Inferior parietal cortex (tissue), 1 donor: ENCODE data around the gene PROM1.

ENCODE experiments used
- DNase-seq: peaks from one replicate; pipeline ENCODE4 v3.0.0-alpha.2; 2016; ENCODE audit errors: extremely low spot score

The PROM1 gene

DNA sequence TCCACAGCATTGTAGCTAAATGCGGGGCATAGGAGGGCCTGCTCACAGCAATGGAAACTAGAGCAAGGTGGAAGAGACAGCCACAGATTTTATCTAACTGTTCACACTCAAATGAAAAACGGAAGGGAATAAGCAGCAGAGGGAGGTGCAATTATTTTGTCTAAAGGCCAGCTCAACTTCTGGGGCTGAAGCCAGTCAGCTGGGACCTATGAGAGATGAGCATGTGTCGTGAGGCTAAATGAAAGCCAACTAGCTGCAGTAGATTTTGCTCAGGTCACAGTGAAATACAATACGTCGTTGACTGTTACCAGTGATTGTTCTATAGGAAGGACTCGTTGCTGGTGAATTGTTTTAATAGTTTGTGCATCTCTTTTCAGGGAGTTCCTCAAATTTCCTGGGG, 94.4 kb downstream of the PROM1 start:
- no peak for DNase-seq

GRCh38 chr4:15988222-15988621, 95.6 kb downstream of the PROM1 start:
- DNase-seq, result no peak

- no peak for DNase-seq
Observed at GRCh38 chr4:15986907-15987306, 96.9 kb downstream of the PROM1 start.

DNA sequence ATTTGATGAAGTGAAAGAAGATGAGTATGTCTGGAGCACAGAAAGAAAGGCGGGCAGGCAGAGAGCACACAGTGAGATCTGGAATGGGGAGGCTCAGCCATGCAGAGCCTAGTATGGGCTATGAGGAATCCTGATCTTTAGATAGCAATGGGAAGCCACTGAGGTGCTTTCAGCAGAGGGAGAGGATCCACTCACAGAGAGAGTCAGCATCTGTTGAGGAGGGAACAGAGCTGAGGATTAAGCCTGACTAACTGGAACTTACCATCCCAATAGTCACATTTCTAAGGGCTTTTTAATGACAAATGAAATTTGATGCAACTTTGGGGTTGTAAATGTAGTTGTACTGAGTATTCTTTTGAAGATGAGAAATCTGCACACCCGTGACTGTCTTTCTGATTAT, 100.2 kb downstream of the PROM1 start:
- no peak for DNase-seq

GRCh38 chr4:15982842-15983524, 100.8 kb downstream of the PROM1 start:
- DNase-seq, result no peak

- no peak for DNase-seq
Observed at GRCh38 chr4:15976456-15977447, 107.1 kb downstream of the PROM1 start.

DNA sequence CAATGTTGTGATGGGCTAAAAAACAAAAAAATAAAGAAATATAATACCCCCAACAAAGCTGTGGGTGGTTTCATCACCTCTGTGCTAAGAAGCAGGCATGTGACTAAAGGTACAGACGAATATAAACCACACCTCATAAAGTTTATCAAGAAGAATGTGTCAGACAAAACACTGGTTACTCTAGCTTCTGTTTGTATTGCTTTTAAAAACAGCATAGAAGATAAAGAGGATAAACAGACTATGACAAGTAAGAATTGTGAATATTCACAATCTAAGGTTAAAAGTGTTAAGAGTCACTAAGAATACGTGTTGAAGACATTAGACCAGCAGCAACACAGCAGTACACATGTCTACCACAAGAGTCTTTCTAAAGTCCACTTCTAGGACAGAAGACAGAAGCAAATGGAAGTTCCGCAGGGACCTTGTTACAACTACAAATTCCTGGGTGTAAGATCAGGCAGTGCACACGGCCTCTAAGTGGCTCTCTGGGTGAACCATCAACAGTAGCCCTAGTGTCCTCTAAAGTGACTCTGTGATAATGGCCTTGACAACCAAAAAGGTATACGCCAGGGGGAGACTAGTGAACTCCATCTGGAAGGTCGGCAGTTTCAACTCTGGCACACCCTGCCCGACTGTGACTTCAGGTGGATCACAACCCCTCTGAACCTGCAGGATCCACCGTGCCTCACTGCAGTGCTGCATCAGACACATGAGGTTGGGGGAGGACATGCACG, 112.6 kb downstream of the PROM1 start:
- DNase-seq, result no peak

- DNase-seq, result no peak
Observed at GRCh38 chr4:15968551-15969300, 115.1 kb downstream of the PROM1 start.

DNA sequence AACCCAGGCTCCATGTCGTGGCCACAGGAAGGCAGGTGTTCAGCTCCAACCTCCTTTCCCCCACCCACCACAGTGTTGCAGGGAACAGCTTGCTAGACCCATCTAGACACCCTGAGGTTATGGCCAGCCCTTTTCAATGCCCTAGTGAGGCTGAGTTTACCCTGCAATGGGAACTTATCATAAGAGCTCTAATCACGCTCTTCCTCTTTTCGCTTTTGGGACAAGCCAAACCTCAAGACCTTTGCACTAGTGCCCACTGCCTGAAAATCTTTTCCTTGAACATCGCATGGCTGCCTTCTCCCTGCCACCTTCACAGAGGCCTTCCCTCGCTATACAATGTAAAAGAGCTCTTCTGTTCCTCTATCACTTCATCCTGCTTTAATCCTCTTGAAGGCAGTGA, 118.5 kb downstream of the PROM1 start:
- DNase-seq, result no peak

DNA sequence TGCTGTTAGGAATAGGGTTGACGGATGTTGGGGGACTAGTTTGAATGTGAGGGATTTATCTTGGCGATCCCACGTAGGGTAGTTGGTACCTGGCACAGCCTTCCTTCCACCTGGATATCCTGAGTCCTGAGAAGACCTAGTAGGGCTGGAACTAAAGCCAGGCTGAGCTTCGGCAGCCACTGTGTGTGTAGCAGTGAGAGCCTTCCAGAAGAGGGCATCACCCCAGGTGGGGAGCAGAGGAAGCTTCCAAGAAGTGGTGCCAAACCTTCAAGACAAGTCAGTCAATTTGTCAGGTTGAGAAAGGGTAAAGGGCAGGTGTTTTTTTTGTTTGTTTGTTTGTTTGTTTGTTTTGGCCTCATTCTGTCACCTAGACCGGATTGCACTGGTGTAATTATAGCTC, 119.7 kb downstream of the PROM1 start:
- DNase-seq, result no peak

DNA sequence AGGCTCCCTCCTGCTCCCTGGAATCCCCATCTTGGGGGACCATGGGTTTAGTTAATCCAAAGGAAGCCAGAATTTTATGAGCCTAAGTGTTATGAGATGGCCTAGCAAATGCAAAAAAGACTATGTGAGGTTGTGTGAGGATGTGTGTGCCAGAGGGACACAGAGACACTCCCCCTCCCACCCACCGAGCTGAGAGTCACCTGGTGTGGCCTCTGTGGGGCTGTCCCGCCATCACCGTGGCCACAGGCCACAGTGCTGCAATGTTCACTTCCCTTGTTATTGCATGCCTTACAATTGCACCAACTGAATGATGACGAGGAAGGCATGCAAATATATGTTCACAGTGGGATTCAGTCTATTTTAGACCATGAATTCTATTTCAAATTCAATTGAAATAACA, 120.2 kb downstream of the PROM1 start:
- no peak for DNase-seq

DNA sequence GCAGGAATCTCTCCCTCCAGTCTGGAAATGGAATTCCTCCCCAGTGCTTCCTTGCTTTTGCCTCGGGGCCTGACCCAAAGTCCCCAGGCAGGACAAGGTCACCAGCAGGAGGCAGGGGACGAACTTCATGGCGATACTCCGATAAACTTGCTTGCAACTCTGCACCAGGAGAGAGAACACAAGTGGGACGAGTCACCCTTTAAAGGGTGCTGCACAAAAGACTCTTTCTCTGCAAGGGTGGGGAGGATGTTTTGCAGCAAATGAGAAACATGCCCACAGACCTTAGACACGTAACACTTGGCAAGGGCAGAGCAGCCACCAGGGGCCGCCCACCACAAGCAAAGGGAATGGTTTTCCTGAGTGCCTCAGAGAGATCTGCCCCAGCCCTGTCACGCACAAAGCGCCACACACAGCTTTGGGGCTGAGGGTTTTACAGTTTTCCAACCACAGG, 120.8 kb downstream of the PROM1 start, which contains the start of gene FGFBP2:
Gene FGFBP2, minus strand, starts transcription at position 175 of the 451 bp plus-strand sequence. Its CDS starts 46 bp downstream, at position 129.
- no peak for DNase-seq

DNA sequence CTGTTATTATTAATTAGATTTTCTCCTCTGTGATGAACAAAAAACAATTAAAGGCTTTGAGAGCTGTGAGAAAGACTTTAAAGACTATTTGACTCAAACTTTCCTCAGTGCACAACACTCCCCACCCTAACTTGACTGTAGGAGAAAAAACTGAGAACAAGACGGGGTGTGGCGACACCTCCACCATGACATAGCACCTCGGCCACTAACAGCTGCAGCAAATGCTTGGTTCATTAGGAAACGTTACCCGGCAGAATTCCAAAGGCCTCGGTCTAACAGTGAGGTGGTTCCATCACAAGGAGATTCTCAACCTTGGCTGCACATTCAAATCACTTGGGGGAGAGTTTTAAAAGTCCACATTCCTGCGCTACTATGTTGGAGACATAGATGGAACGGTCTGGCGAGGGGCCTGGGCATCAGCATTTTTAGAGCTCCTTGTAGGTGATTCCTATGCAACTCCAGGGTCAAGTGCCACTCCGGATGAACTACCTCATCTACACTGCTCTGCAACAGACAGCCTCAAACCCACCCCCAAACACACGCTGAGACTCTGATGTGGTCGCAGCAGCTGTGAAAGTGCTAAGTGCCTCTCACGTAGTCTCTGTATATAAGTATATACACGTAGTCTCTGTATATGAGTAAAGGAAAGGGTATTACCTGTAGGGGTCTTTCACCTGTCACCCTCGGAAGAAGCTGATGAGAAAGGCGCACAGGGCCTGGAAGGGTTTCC, 121.9 kb downstream of the PROM1 start:
- no peak for DNase-seq

DNA sequence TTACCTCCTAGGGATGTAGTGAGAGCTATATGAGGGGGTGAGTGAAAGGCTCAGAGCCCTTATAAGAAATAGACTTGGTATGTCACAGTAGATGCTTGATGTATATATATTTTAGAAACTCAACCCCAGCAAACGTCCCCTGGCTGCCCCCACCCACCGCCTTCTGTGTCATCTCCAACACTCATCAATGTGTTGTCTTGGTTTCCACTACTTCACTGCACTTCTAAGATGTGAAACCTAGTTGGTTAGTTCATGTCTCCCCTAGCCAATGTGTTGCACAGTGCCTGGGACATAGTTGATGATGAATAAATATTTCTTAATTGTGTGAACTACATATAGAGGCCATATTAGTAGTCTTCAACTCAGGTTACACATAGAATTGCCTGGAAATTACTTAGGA, 125.3 kb downstream of the PROM1 start:
- DNase-seq, result no peak

GRCh38 chr4:15956179-15956850, 127.5 kb downstream of the PROM1 start:
- peak; percentile 71 for DNase-seq

- no peak for DNase-seq
Observed at GRCh38 chr4:15955670-15956069, 128.2 kb downstream of the PROM1 start.

DNA sequence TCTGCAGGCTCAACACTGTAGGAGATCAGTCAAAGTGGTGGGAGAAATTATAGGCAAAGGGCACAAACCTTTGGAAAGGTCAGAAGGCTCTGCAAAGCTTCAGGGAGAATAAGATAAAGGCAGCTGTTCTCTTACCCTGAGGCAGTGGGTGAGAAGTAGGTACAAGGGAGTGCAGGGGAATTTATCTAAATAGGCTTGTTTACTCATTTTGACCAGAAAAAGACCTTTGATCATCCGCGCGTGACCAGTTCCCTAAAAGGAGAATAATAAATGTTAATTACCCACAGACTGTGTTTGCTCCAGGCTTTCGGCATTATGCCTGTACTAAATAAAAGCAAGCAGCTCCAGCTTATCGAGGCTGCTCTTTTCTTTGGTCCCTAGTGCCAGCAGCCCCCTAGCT, 130.2 kb downstream of the PROM1 start:
- DNase-seq, result no peak

GRCh38 chr4:15951781-15952180, 132.0 kb downstream of the PROM1 start:
- no peak for DNase-seq

- DNase-seq, result no peak
Observed at GRCh38 chr4:15948826-15949225, 135.0 kb downstream of the PROM1 start.

GRCh38 chr4:15947684-15948083, 136.1 kb downstream of the PROM1 start:
- no peak for DNase-seq
